MM.1S (cell line): ENCODE data around the gene SLC8A3.

Experiments used
- DNase-seq: peaks from one replicate; pipeline ENCODE4 v3.0.0-alpha.2; 2015
- H2AFZ ChIP-seq: fragments of 300-600 bp; sonication (generic); 2 replicates; pipeline ENCODE4 v1.6.0; 2016; ENCODE audit warnings: antibody characterized with exemption, low read length
- H3F3A ChIP-seq: fragments of 300-600 bp; sonication (generic); 2 replicates; pipeline ENCODE4 v1.6.1; 2016; ENCODE audit warnings: mild to moderate bottlenecking, antibody characterized with exemption, low read length, moderate library complexity, mixed read lengths; ENCODE audit not compliant: insufficient read depth
- H3K27ac ChIP-seq: fragments of 300-600 bp; sonication (generic); 2 replicates; pipeline ENCODE4 v1.5.1; 2016; ENCODE audit warnings: mild to moderate bottlenecking, low read length
- H3K27me3 ChIP-seq: fragments of 300-600 bp; sonication (generic); replicated peaks from 2 replicates; pipeline ENCODE4 v1.6.0; 2016; ENCODE audit warnings: low read length; ENCODE audit not compliant: insufficient read depth
- H3K36me3 ChIP-seq: fragments of 300-600 bp; sonication (generic); replicated peaks from 2 replicates; pipeline ENCODE4 v1.6.1; 2016; ENCODE audit warnings: mild to moderate bottlenecking, low read length, mixed read lengths; ENCODE audit not compliant: insufficient read depth
- H3K4me1 ChIP-seq: fragments of 300-600 bp; sonication (generic); 2 replicates; pipeline ENCODE4 v1.6.1; 2016; ENCODE audit warnings: low read length, mixed read lengths
- H3K4me2 ChIP-seq: fragments of 300-600 bp; sonication (generic); 2 replicates; pipeline ENCODE4 v1.6.0; 2016; ENCODE audit warnings: low read depth, low read length
- H3K4me3 ChIP-seq: fragments of 300-600 bp; sonication (generic); 2 replicates; pipeline ENCODE4 v1.5.1; 2016; ENCODE audit warnings: low read length, mixed read lengths
- H3K79me2 ChIP-seq: fragments of 300-600 bp; sonication (generic); 2 replicates; pipeline ENCODE4 v1.6.1; 2016; ENCODE audit warnings: mixed run types, low read length, mixed read lengths
- H3K9ac ChIP-seq: fragments of 300-600 bp; sonication (generic); 2 replicates; pipeline ENCODE4 v1.6.1; 2016; ENCODE audit warnings: low read length, mixed read lengths
- H3K9me2 ChIP-seq: fragments of 300-600 bp; sonication (generic); replicated peaks from 2 replicates; pipeline ENCODE4 v1.6.1; 2016; ENCODE audit warnings: mild to moderate bottlenecking, low read length, mixed read lengths; ENCODE audit not compliant: insufficient read depth
- H3K9me3 ChIP-seq: fragments of 300-600 bp; sonication (generic); replicated peaks from 2 replicates; pipeline ENCODE4 v1.6.1; 2016; ENCODE audit warnings: mild to moderate bottlenecking, low read length, mixed read lengths; ENCODE audit not compliant: insufficient read depth
- H4K20me1 ChIP-seq: fragments of 300-600 bp; sonication (generic); 2 replicates; pipeline ENCODE4 v1.6.1; 2016; ENCODE audit warnings: mild to moderate bottlenecking, low read length, moderate library complexity, mixed read lengths; ENCODE audit not compliant: insufficient read depth
- EZH2 ChIP-seq: fragments of 300-600 bp; sonication (generic); optimal IDR thresholded peaks from 2 replicates; pipeline ENCODE3; 2017; ENCODE audit warnings: low read depth, mild to moderate bottlenecking, antibody characterized with exemption, low read length, mixed read lengths
- EZH2phosphoT487 ChIP-seq: fragments of 300-600 bp; sonication (generic); IDR thresholded peaks from 2 replicates; pipeline ENCODE4 v1.6.1; 2018; ENCODE audit warnings: antibody characterized with exemption, low read length
- TF ChIP-seq, protein P1 (sequence below): fragments of 300-600 bp; sonication (generic); IDR thresholded peaks from 2 replicates; pipeline ENCODE4 v1.5.1; 2016; ENCODE audit warnings: antibody characterized with exemption, low read length, mixed read lengths

The SLC8A3 gene

DNA sequence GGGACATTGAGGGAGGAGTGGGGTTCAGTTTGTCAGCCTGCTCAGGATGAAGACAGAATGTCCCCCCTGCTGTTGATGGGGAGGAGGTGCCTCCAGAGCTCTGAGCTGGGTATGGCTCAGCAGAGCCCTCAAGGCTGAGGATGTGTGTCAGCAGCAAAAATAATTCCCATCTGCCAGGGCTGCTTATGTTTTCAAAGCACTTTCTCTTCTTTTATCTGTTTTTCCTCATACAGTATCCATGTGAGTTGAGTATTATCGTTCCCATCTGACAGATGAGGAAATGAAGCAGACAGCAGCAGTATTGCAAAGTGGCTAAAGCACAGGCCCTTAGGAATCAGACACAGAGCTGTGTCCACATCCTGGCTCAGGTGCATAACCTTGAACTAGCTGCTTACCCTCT lies 94.1 kb downstream of the SLC8A3 start:
- no peak for TF ChIP-seq EZH2phosphoT487
- TF ChIP-seq EZH2, result no peak
- TF ChIP-seq, protein P1, sequence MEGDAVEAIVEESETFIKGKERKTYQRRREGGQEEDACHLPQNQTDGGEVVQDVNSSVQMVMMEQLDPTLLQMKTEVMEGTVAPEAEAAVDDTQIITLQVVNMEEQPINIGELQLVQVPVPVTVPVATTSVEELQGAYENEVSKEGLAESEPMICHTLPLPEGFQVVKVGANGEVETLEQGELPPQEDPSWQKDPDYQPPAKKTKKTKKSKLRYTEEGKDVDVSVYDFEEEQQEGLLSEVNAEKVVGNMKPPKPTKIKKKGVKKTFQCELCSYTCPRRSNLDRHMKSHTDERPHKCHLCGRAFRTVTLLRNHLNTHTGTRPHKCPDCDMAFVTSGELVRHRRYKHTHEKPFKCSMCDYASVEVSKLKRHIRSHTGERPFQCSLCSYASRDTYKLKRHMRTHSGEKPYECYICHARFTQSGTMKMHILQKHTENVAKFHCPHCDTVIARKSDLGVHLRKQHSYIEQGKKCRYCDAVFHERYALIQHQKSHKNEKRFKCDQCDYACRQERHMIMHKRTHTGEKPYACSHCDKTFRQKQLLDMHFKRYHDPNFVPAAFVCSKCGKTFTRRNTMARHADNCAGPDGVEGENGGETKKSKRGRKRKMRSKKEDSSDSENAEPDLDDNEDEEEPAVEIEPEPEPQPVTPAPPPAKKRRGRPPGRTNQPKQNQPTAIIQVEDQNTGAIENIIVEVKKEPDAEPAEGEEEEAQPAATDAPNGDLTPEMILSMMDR, result no peak
- Histone ChIP-seq H3K9me2 (no peaks in the 10 kb centered on the region), H3K36me3 (no peaks in the 10 kb centered on the region), H3K4me2 (no peak overlapping the region), H2AFZ (no peak overlapping the region), H3K4me3 (no peak overlapping the region), H3F3A (no peaks in the 10 kb centered on the region), H3K9me3 (no peaks in the 10 kb centered on the region), H3K79me2 (no peaks in the 10 kb centered on the region), H3K27me3 (no peaks in the 10 kb centered on the region), H3K27ac (no peak overlapping the region), H3K9ac (no peak overlapping the region), H4K20me1 (no peaks in the 10 kb centered on the region), H3K4me1 (no peaks in the 10 kb centered on the region)
- no peak for DNase-seq

DNA sequence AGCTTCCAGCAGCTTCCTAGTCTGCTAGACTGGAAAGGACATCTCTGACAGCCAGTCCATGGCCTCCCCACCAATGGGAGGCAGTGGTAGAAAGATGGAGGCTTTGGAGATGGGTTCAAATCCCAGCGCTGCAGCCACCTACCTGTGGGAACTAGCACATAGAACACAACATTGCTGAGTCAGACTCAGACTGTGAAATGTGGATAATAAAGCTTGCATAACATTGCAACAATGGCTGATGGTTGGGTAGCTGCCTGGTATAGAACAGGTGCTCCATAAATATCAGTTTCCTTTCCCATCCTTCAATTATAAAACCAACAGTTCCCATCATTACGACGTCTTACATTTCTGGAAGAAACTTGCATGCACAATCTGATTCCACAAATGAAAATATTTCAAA lies 94.6 kb downstream of the SLC8A3 start:
- Histone ChIP-seq H4K20me1 (no peaks in the 10 kb centered on the region), H3K9me3 (no peaks in the 10 kb centered on the region), H3K9me2 (no peaks in the 10 kb centered on the region), H3K4me2 (no peak overlapping the region), H3K27me3 (no peaks in the 10 kb centered on the region), H2AFZ (no peak overlapping the region), H3K27ac (no peak overlapping the region), H3K9ac (no peak overlapping the region), H3F3A (no peaks in the 10 kb centered on the region), H3K36me3 (no peaks in the 10 kb centered on the region), H3K4me1 (no peaks in the 10 kb centered on the region), H3K79me2 (no peaks in the 10 kb centered on the region), H3K4me3 (no peak overlapping the region)
- no peak for TF ChIP-seq EZH2
- TF ChIP-seq EZH2phosphoT487, result no peak
- TF ChIP-seq, protein P1, result no peak
- DNase-seq, result no peak

DNA sequence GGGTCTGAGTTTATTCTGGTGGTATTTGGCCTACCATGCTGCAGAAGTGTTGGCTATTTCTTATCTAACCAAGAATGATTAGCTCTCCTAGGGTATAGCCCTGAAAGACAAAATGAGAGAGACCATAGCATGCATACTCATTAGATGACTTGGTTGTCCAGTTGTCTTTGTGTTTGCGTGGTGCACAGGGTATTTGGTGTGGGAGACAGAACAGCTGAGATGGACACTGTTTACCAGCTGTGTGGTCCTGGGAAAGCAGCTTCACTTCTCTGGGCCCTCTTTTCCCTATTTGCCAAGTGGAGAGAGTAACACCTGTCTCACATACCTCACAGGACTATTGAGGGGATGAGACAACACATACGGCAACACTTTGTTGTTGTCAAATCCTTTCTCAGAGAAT lies 95.6 kb downstream of the SLC8A3 start:
- TF ChIP-seq, protein P1, result no peak
- no peak for TF ChIP-seq EZH2
- no peaks in the 10 kb centered on the region for H3K79me2 ChIP-seq
- no peaks in the 10 kb centered on the region for H3K4me1 ChIP-seq
- no peak overlapping the region for H3K27ac ChIP-seq
- H3F3A ChIP-seq, result no peaks in the 10 kb centered on the region
- DNase-seq, result no peak
- no peaks in the 10 kb centered on the region for H4K20me1 ChIP-seq
- no peaks in the 10 kb centered on the region for H3K9me2 ChIP-seq
- H3K4me2 ChIP-seq, result no peak overlapping the region
- no peaks in the 10 kb centered on the region for H3K9me3 ChIP-seq
- no peak overlapping the region for H3K4me3 ChIP-seq
- H3K36me3 ChIP-seq, result no peaks in the 10 kb centered on the region
- H2AFZ ChIP-seq, result no peak overlapping the region
- no peak overlapping the region for H3K9ac ChIP-seq
- H3K27me3 ChIP-seq, result no peaks in the 10 kb centered on the region

DNA sequence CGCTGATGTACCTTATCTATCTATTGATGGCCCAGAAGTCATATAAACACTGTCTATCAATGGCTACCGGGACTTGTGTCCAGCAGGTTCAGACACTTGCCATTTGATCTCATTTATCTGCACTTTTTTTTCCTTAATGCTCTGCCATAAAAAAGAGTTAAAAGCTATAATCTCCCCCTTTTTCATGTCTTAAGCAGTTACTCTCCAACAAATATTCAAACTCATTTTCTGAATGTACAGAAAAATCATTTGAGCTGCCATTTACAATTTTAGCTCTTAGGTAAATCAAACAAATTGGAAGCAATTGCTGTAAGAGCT lies 101.4 kb downstream of the SLC8A3 start:
- Histone ChIP-seq H3K4me3 (no peak overlapping the region), H3K36me3 (no peaks in the 10 kb centered on the region), H4K20me1 (no peaks in the 10 kb centered on the region), H3K4me1 (no peaks in the 10 kb centered on the region), H3F3A (no peaks in the 10 kb centered on the region), H3K9me2 (no peaks in the 10 kb centered on the region), H3K9me3 (no peaks in the 10 kb centered on the region), H3K79me2 (no peaks in the 10 kb centered on the region), H3K4me2 (no peak overlapping the region), H3K27ac (no peak overlapping the region), H3K9ac (no peak overlapping the region), H2AFZ (no peak overlapping the region), H3K27me3 (no peaks in the 10 kb centered on the region)
- DNase-seq, result no peak
- no peak for TF ChIP-seq EZH2
- TF ChIP-seq, protein P1, result no peak
- TF ChIP-seq EZH2phosphoT487, result no peak
